Esophagus muscularis mucosa (tissue), 4 donors: ENCODE results near the gene FBN1.

Experiments
- CTCF ChIP-seq, 3 experiments: fragments of 200-600 bp in 2 of 3; fragments of 450-650 bp in 1 of 3; sonication (generic) in 2 of 3; IDR thresholded peaks; one replicate each; pipeline ENCODE4 v1.5.1; 2017 to 2019; ENCODE audit warnings: antibody characterized with exemption in 3 of 3, mild to moderate bottlenecking in 2 of 3, moderate library complexity in 1 of 3
- EP300 ChIP-seq: sonication (generic); formaldehyde crosslinking; IDR thresholded peaks from one replicate; pipeline ENCODE4 v1.6.1; 2017; ENCODE audit warnings: antibody characterized with exemption
- POLR2A ChIP-seq: fragments of 450-650 bp; IDR thresholded peaks from one replicate; pipeline ENCODE4 v1.6.1; 2017; ENCODE audit warnings: antibody characterized with exemption, moderate library complexity, mild to moderate bottlenecking, low read depth
- POLR2AphosphoS5 ChIP-seq, 2 donors: sonication (generic); formaldehyde crosslinking; IDR thresholded peaks; one replicate each; pipeline ENCODE4 v1.6.1; 2017; ENCODE audit warnings: antibody characterized with exemption in 2 of 2

GRCh38 chr15:48547286-48547685, 98.2 kb downstream of the FBN1 start:
- TF ChIP-seq POLR2AphosphoS5 (IDR thresholded peaks at IDR 0.05) (no peak), CTCF (IDR thresholded peaks at IDR 0.05) (no peak), EP300 (no peak), POLR2A (no peak)
